ENCODE measurements around the gene NLRC5.
"Not testable (repeated sequence)": the region's sequence is repeated elsewhere in the genome, so short reads cannot be mapped to it uniquely, and the experiment has no call there.

Gene NLRC5

DNA sequence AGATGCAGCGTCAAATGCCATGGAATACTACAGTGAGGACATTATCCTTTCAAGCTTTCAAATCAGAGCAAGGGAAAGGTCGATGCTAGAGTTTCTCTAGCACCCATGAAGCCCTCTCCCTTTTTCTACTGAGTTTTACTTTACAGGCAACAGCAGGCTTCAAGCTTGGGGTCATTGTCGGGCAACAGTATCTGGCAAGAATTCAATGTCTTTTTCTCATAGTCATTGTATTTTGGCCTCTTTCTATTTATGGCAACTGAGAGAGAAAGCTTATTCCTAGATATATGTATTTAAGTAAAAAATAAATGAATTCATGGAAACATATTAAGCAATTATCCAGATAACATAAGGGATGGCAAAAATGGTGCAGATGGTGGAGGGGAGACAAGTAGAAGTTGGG, 28.0 kb upstream of the NLRC5 start:
- no peak for DNase-seq

DNA sequence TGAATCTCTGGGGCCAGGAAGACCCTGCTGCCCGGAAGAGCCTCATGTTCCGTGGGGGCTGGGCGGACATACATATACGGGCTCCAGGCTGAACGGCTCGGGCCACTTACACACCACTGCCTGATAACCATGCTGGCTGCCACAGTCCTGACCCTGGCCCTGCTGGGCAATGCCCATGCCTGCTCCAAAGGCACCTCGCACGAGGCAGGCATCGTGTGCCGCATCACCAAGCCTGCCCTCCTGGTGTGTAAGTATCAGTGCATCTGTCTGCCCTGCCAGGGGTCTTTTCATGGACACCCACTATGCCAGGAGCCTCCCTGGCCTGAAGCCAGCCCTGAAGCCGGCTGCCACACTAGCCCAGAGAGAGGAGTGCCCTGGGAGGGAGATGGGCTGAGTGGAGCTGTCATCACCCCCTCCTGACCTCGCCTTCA, 27.5 kb upstream of the NLRC5 start, which contains the start of gene CETP:
Gene CETP, plus strand, starts transcription at position 100 of the 431 bp plus-strand sequence. Its CDS starts 30 bp downstream, at position 130.
- no peak for DNase-seq

DNA sequence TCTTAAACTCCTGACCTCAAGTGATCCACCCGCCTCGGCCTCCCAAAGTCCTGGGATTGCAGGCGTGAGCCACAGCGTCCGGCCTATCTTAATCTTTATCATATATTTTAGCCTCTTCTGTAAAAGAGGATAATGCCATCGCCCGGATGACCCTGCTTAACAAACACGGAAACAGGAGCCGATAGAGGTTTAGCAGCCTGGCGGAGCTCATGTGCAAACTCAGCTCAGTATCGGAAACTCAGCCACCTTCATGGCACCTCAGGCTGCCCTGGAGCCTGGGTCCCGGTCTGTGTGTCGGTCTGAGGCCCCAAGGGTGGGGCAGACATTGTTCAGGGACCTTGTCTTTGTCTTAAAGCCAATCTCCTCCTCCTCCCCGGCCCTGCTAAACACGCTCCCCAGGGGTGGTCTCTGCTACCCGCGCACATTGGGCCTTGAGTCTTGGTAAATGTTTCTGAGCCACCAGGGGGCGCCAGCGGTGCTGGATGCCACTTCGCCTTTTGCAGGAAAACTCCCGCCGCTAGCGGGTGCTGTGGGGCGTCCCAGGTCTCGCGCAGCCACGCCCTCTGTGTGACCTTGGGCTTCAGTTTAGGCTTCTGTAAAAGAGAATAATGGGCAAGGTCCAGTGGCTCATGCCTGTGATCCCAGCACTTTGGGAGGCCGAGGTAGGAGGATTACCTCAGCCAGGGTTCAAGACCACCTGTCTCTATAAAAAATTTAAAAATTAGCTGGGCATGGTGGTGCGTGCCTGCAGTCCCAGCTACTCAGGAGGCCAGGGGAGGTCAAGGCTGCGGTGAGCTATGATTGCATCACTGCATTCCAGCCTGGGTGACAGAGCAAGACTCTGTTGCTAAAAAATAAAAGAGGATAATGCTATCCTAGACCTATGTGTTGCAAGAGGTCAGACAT, 24.9 kb upstream of the NLRC5 start:
- DNase-seq: peak; percentile 89

DNA sequence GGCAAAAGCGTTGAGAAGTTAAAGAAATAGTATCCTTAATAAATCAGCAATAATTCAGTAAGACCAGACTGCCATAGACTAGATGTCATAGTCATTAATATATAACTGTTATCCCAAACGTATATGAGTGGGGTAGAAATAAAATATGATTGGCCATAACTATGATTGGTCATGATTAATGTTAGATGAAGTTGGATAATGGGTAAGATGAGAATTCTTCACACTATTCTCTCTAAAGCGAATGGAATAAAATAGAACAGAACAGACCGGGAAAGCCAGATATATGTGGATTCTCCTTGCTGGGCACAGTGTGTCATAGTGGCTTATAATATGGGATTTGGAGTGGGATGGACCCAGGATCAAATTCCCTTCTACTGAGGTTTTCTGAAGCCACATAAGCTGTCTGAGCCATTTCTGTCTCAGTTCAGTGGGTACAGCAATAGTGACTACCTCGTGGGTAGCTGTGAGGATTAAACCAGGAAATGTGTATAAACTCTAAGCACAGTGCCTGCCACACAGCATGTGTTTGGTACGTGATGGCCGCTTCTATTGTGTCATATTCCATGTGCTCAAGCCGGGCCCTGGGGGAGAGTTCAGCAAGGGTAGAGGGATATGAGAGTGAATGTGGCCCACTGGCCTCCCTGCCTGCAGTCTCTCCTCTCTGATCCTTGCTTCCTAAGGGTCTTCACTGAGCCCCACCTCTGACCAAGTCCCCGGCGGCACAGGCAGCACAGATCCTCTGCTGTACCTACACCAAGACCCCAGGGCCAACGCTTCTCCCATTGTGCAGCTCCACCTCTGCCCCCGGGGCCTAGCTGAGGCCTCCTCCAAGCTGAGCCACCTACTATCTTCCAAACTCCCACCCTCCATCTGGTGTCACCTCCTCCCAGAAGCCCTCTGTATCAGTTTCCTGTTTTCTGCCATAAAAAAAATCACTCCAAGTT, 23.9 kb upstream of the NLRC5 start:
- DNase-seq: no peak

DNA sequence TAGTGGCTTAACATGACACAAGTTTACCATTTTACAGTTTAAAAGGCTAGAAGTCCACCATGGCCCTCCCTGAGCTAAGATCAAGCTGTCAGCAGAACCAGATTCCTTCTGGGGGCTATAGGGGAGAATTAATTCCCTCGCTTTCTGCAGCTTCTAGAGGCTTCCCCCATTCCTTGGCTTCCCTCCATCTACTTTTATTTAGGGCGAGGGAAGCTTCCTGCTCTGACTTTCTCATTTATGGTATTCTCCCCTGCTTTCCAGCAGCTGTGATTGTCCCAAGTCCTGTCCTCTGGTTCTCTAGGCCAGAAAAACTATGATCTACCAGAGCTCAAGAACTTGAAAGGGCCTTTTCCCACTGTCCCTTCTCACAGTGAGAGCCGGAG, 23.3 kb upstream of the NLRC5 start:
- no peak for DNase-seq

DNA sequence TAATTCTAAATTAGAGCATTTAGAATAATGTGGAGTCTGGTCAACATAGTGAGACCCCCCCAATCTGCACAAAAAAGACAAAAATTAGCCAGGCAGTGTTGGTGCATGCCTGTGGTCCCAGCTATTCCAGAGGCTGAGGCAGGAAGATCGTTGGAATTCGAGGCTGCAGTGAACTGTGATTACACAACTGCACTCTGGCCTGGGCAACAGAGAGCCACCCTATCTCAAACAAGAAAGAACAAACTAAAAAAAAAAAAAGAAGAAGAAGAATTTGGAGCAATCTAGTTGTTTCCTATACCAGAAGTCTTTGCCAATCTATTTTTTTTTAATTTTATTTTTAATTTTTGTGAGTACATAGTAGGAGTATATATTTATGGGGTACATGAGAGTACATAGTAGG, 21.6 kb upstream of the NLRC5 start:
- DNase-seq: no peak

DNA sequence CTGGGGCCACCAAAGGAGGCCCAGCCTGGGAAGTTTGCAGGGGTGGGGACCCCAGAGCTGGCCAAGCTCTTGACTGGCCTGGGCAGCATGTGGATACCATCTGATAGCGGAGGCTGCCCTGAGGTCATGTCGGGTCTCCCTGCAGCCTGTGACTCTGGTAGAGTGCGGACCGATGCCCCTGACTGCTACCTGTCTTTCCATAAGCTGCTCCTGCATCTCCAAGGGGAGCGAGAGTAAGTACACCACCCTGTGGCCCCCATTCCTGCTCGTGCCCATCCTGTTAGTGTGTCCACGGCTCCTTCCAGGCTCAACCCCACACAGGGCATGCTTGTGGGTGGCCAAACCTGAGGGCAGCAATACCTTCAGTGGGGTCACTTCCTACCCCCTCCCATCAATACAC, 19.6 kb upstream of the NLRC5 start:
- no peak for DNase-seq

DNA sequence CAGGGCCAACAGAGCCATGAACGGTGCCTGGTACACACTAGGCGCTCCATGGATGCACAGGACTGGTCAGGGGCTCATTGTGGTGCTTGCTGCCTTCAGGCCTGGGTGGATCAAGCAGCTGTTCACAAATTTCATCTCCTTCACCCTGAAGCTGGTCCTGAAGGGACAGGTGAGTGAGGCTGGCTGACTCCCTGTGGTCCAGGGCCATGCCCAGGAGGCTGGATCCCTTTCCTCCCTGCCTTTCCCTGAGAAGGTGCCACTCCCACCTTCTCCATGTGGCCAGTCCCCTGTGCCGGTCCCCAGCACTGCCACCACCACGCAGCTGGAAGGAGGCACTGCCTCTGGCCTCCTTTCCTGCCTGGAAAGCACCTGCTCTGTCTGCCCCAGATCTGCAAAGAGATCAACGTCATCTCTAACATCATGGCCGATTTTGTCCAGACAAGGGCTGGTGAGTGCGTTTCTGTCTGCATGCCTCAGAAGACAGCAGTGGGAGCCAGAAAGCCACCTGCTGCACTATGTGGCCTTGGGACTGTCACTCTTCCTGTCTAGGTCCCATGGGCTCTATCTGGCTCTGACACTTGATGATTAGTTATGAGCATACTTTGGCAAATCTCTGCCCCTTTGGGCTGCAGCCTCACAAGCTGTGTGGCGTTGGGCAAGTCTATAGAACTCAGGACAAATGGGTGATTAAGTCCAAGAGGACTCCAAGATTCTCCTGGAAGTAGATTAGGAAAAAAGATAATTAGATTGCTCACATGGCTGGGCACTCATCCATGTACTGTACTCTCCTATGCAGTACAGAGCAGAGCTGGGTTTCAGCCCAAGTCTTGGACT, 18.2 kb upstream of the NLRC5 start:
- no peak for DNase-seq

DNA sequence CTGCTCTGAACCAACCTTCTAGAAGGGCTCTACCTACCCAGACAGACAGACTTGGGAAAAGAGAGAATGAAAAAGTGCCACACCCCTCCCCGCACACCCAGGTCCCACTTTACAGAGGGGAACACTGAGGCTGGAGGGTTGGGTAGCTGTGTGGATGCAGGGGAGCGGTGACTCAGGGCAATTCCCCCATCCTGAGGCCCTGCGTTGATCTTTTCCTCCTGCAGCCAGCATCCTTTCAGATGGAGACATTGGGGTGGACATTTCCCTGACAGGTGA, 17.7 kb upstream of the NLRC5 start:
- no peak for DNase-seq

DNA sequence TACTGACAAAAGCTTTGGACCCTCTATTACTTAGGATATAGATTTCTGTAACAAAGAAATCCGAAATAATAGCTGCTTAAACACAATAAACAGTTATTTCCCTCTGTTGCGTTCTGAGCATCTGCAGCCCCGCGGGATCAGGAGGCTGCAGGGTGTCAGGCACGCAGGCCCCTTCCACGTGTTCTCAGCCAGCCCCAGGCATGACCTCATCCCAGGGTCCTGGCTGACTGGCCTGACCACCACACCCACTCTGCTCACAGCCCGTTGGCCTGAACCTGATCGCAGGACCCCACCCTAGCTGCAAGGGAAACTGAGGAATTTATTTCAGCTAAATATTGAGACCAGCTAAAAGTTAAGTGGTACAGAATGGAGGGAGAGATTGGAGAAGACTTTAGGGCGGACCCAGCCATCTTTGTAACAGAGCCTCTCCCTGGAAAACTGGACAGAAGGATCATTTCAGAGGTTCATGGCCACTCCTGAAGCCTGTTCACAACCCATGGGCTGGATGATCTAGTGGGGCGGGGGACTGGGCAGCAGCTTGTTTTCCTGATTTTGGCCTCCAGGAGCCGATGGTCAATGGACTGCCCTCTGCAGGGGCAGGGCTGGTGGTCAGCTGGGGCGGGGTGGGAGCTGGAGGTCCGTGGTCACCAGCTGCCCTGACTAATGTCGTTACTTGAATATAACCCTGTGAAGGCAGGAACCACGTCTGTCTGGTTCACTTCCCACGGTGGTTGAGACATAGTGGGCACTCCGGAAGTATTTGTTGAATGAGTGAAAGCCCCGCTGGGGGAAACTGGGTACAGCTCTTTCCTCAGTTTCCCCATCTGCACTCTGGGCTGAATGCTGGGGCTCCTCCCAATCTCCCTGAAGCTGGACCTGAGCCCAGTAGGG, 16.7 kb upstream of the NLRC5 start:
- no peak for DNase-seq

DNA sequence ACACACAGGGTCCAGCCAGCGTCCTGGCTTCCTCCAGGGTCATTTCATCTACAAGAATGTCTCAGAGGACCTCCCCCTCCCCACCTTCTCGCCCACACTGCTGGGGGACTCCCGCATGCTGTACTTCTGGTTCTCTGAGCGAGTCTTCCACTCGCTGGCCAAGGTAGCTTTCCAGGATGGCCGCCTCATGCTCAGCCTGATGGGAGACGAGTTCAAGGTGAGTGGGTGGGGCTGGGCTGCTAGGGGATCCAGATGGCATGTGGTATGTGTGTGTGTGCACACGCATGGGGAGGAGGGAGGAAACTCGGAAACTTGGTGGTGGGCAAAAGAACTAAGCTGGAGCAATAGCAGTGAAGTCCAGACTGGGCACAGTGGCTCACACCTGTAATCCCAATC, 16.1 kb upstream of the NLRC5 start:
- DNase-seq: no peak

DNA sequence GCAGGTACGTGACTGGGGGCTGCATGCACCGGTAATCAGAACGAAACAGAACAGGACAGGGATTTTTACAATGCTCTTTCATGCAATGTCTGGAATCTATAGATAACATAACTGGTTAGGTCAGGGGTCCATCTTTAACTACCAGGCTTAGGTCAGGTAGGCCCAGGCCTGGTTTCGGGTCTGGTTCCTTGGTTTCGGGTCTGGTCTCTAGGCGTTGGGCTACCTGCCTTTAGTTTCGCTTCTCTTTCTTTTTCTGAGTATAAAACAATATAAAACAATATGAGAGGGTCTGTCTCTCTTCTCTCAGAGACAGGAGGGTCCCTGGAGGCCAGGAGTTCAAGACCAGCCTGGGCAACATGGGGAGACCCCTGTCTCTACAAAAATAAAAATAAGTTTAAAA, 15.5 kb upstream of the NLRC5 start:
- DNase-seq: not testable (repeated sequence)

DNA sequence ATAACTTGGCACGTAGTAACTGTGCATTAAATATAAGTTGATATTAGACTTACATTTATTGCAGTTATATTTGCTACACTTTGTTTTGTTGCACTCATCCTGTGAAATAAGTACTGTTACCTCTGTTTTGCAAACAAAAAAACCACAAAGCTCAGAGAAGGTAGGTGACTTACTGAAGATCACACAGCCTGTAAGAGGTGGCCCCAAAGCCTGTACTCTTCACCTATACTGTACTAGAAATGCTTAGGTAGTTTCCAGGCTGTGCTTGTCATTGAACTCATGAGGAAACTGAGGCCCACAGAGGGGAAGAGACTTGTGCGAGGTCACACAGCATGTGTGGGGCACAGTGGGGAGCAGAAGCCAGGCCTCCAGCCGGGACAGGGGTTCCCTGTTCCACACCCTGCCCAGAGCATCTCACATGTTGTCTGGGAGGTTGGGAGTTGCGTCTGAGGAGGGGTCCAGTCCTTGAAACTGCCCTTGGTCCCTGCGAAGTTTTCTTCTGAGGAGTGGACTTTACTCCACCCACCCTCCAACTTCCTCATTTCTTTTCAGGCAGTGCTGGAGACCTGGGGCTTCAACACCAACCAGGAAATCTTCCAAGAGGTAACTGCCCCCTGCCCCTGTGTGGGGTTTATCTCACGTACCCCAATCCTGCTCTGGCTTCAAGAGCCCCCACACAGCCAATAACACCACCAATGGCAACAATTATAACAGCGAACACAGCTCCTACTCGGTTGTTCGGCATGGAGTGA, 14.6 kb upstream of the NLRC5 start:
- DNase-seq: no peak

DNA sequence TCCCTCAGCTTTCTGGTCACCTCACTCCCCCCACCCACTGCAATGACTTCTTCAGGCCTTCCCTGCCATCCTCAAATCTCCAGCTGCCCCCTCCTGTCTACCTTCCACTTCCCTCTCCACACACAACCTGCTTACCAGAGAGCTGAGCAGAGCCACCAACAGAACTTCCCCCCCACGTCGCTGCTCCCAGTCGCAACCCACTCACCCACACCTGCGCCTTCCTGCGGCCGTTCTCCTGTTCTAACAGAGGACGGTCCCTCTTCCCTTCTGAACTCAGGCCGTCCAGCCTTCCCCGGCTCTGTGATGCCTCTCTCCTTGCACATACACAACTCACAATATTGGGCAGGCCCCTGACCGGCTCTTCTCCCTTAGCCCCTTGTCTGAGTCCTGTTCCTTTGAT, 13.6 kb upstream of the NLRC5 start:
- DNase-seq: no peak

DNA sequence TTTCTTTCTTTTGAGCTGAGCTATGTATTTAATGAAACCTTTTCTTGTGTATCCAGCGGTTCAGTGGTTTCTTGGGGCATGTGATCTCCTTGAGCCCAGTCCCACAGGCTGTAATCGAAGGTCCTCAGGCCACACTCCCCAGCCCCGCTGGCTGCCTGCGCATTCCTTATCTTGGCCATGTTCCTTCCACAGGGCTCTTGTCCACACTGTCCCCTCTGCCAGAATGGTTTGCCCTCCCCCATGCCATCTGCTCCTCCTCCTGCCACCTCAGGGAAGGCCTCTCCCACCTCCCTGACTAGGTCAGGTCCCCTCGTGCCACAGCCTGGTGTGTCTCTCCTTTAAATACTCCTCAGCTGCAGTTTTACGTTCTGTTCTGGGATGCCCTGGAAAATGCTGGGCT, 12.1 kb upstream of the NLRC5 start:
- DNase-seq: no peak

DNA sequence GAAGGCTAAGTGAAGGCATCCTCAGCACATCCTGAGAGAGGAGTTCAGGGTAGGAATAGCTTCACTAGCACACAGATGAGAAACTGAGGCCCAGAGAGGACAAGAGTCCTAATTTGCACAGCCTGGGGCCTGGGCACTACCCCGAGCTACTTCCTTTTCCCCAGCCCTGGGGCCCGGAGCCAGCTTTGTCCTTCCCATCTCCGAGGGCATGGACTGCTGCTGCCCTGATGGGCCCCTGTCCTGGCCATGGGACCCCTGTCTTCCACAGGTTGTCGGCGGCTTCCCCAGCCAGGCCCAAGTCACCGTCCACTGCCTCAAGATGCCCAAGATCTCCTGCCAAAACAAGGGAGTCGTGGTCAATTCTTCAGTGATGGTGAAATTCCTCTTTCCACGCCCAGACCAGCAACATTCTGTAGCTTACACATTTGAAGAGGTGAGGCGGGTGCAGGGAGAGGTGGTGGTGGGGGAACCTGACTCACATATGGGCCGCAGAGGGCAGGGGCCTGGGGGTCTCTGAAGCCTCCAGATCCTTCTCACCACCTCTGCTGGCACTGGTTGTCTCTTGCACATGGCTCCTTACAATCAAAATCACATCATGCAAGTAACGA, 11.4 kb upstream of the NLRC5 start:
- DNase-seq: no peak

DNA sequence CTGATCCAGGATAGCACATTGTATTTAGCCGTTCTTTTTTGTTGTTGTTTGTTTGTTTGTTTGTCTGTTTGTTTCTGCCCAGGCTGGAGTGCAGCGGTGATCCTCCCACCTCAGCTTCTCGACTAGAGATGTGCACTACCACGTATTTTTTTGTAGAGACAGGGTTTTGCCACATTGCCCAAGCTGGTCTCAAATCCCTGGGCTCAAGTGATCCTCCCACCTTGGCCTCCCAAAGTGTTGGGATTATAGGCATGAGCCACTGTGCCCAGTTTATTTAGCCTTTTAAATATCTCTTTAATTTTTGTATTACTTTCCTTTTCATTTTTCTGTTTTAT, 9.2 kb upstream of the NLRC5 start:
- DNase-seq: no peak

DNA sequence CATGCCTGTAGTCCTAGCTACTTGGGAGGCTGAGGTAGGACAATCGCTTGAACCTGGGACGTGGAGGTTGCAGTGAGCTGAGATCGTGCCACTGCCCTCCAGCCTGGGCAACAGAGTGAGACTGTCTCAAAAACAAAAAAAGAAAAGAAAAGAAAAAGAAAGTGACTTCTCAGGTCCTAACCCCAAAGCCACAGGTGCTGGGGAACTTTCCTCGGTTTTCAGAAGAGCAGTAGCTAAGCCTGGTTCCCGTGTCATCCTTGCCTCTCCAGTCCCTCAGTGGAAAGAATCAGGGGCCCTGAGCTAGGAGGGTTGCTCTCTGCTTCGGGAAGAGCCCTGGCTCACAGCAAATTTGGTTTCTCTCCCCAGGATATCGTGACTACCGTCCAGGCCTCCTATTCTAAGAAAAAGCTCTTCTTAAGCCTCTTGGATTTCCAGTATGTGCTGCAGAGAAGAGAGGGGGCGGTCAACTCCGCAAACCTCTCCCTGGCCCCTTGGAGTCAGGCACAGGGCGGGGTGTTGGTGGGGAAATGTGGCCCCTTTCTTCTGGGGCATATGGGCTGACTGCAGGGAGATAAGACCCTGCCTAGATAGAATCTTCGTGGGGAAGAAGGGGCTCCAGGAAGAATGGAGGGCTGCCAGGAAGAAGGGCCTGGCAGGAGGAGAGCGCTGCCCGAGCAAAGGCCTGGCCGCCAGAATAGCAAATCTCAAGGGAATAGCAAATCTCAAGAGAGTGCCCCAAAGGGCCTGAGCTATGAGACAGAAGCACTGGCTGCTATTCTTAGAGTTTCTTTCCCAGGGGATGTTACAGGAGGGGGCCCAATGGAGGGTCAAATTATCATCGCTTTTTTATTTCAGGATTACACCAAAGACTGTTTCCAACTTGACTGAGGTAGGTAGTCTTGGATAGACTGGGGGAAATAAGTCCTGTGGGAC, 8.3 kb upstream of the NLRC5 start:
- no peak for DNase-seq

DNA sequence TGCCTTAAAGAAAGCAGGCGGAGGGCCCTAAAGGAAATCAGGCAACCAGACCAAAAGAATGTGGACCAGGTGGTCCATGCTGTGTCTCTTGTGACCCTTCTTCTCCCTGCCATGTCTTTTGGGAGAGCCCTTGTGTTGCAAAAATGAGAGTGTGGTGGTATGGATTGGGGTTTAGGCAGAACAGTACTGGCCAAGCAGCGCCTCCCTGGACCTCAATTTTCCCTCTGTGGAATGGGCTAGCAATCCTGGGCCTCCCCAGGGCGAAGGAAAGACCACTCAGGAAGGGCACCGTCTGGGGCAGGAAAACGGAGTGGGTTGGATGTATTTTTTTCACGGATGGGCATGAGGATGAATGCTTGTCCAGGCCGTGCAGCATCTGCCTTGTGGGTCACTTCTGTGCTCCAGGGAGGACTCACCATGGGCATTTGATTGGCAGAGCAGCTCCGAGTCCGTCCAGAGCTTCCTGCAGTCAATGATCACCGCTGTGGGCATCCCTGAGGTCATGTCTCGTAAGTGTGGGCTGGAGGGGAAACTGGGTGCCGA, 7.6 kb upstream of the NLRC5 start:
- DNase-seq: no peak

DNA sequence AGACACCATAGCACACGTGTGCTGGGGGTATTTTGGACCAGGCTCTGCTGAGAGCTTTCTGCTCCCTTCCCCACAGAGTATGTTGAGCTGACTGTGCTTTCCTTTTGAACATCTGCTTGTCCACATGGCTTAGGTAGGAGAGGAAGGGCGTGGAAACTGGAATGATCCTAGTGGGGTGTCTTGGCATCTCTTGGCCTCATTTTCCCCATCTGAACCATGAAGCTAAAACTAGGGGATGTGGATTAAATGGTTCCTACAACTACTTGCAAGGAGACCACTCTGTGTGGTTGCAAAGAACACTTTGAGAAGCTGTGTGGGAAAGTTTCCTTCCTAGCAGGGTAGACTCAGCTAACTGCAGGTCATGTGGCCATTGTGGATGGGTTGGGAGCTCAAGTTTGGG, 6.7 kb upstream of the NLRC5 start:
- no peak for DNase-seq

Data from CD4-positive, alpha-beta T cell treated with Interleukin-4 for 4 hours (primary cell).